Measurements from ENCODE around the gene PCBD1.

The PCBD1 gene

GRCh38 chr10:70892631-70893030 is 4.3 kb upstream of the PCBD1 start:
- no peak for DNase-seq
- no peak for TF ChIP-seq CTCF (IDR thresholded peaks at IDR 0.05; ENCODE audit: low read depth, low read length)
- Histone ChIP-seq H3K27me3 (no peaks in the 10 kb centered on the region), H3K36me3 (no peaks in the 10 kb centered on the region), H3K4me3 (ENCODE audit: low read depth, low read length) (no peak overlapping the region), H3K4me1 (peaks cover 27% of the 10 kb centered on the region), H3K9me3 (no peaks in the 10 kb centered on the region)

- H3K36me3 ChIP-seq: no peaks in the 10 kb centered on the region
- peaks cover 27% of the 10 kb centered on the region for H3K4me1 ChIP-seq
- H3K9me3 ChIP-seq: no peaks in the 10 kb centered on the region
- no peak for DNase-seq
- H3K27me3 ChIP-seq: no peaks in the 10 kb centered on the region
- no peak for TF ChIP-seq CTCF (IDR thresholded peaks at IDR 0.05; ENCODE audit: low read depth, low read length)
- no peak overlapping the region for H3K4me3 ChIP-seq (ENCODE audit: low read depth, low read length)
These were observed 3.3 kb upstream of the PCBD1 start for GRCh38 chr10:70891627-70892026.

- peak; percentile 94 for DNase-seq
- H3K4me1 ChIP-seq: peaks cover 27% of the 10 kb centered on the region
- no peaks in the 10 kb centered on the region for H3K9me3 ChIP-seq
- no peak for TF ChIP-seq CTCF (IDR thresholded peaks at IDR 0.05; ENCODE audit: low read depth, low read length)
- no peaks in the 10 kb centered on the region; the same call in 1 of the 2 replicates for H3K36me3 ChIP-seq
- H3K4me3 ChIP-seq (ENCODE audit: low read depth, low read length): no peak overlapping the region
- no peaks in the 10 kb centered on the region for H3K27me3 ChIP-seq
These were observed 2.6 kb upstream of the PCBD1 start for GRCh38 chr10:70890917-70891431.

- DNase-seq: no peak
- H3K9me3 ChIP-seq: no peaks in the 10 kb centered on the region
- H3K36me3 ChIP-seq: peaks cover 14% of the 10 kb centered on the region
- TF ChIP-seq CTCF (IDR thresholded peaks at IDR 0.05; ENCODE audit: low read depth, low read length): no peak
- peaks cover 27% of the 10 kb centered on the region for H3K4me1 ChIP-seq
- H3K27me3 ChIP-seq: no peaks in the 10 kb centered on the region
- H3K4me3 ChIP-seq (ENCODE audit: low read depth, low read length): no peak overlapping the region
These were observed 926 bp upstream of the PCBD1 start for GRCh38 chr10:70889291-70889690.

- no peak for TF ChIP-seq CTCF (IDR thresholded peaks at IDR 0.05; ENCODE audit: low read depth, low read length)
- H3K36me3 ChIP-seq: peaks cover 21% of the 10 kb centered on the region
- H3K9me3 ChIP-seq: no peaks in the 10 kb centered on the region
- no peaks in the 10 kb centered on the region for H3K27me3 ChIP-seq
- no peak for DNase-seq
- peak overlapping the region; percentile 61 for H3K4me3 ChIP-seq (ENCODE audit: low read depth, low read length)
- peaks cover 26% of the 10 kb centered on the region for H3K4me1 ChIP-seq
These were observed 1.3 kb downstream of the PCBD1 start for GRCh38 chr10:70886921-70887665.
